ENCODE results near the gene SIRT5. TPM values are rescaled to one million over a fixed set of nuclear protein-coding genes. Genes with fewer than 3 reads are reported as not detected.

SIRT5 gene
- total RNA-seq, 6 donors from 2014 or later: 7.0 to 19.9 (median 11.0) TPM

DNA sequence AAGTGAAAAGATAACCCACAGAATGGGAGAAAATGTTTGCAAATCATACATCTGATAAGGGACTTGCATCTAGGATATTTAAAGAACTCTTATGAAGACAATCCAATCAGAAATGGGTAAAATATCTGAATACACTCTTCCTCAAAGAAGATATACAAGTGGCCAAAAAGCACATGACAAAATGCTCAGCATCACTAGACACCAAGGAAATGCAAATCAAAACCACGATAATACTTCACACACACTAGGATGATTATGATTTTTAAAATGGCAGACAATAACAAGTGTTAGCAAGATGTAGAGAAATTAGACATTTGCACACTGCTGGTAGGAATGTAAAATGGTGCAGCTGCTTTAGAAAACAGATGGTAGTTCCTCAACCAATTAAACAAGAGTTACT is 34.8 kb upstream of the SIRT5 start:
- ATAC-seq (ENCODE audit: low FRiP score in 2 of 2): no peak
- peaks cover 0 to 13% (median 5%) of the 10 kb centered on the region in 4 donors for H3K4me1 ChIP-seq
- TF ChIP-seq POLR2AphosphoS5 (IDR thresholded peaks at IDR 0.05): no peak
- H3K4me3 ChIP-seq: no peak overlapping the region
- no peak for DNase-seq
- no peaks in the 10 kb centered on the region for H3K36me3 ChIP-seq
- H3K9me3 ChIP-seq: no peaks in the 10 kb centered on the region
- no peaks in the 10 kb centered on the region for H3K27me3 ChIP-seq
- 86 to 91% methylated on average over 1 of the region's 1 CpG for WGBS, 2 donors
- no peak overlapping the region for H3K27ac ChIP-seq

DNA sequence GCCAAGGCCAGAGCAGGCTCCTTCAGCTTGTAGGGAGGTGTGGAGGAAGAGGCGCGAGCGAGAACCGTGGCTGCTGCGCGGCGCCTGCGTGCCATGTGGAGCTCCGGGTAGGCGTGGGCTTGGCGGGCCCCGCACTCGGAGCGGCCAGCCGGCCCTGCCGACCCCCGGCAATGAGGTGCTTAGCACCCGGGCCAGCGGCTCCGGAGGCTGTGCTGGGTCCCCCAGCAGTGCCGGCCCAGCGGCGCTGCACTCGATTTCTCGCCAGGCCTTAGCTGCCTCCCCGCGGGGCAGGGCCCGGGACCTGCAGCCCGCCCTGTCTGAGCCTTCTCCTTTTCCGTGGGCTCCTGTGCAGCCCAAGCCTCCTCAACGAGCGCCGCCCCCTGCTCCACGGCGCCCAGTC is 32.9 kb upstream of the SIRT5 start:
- Histone ChIP-seq H3K36me3 (no peaks in the 10 kb centered on the region), H3K27me3 (no peaks in the 10 kb centered on the region), H3K27ac (no peak overlapping the region), H3K4me3 (no peak overlapping the region), H3K9me3 (no peaks in the 10 kb centered on the region), H3K4me1 (peaks cover 0 to 12% (median 4%) of the 10 kb centered on the region in 4 donors)
- no peak for ATAC-seq (ENCODE audit: low FRiP score in 2 of 2)
- no peak for TF ChIP-seq POLR2A (IDR thresholded peaks at IDR 0.05)
- TF ChIP-seq POLR2AphosphoS5 (IDR thresholded peaks at IDR 0.05): no peak
- TF ChIP-seq EP300 (IDR thresholded peaks at IDR 0.05): no peak
- TF ChIP-seq, protein P1, sequence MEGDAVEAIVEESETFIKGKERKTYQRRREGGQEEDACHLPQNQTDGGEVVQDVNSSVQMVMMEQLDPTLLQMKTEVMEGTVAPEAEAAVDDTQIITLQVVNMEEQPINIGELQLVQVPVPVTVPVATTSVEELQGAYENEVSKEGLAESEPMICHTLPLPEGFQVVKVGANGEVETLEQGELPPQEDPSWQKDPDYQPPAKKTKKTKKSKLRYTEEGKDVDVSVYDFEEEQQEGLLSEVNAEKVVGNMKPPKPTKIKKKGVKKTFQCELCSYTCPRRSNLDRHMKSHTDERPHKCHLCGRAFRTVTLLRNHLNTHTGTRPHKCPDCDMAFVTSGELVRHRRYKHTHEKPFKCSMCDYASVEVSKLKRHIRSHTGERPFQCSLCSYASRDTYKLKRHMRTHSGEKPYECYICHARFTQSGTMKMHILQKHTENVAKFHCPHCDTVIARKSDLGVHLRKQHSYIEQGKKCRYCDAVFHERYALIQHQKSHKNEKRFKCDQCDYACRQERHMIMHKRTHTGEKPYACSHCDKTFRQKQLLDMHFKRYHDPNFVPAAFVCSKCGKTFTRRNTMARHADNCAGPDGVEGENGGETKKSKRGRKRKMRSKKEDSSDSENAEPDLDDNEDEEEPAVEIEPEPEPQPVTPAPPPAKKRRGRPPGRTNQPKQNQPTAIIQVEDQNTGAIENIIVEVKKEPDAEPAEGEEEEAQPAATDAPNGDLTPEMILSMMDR (IDR thresholded peaks at IDR 0.05): no peak
- DNase-seq: peak in 1 of 2 donors; percentile 80
- whole genome bisulfite sequencing, 2 donors: 94 to 95% methylated on average over 7 to 16 of the region's 35 CpGs

DNA sequence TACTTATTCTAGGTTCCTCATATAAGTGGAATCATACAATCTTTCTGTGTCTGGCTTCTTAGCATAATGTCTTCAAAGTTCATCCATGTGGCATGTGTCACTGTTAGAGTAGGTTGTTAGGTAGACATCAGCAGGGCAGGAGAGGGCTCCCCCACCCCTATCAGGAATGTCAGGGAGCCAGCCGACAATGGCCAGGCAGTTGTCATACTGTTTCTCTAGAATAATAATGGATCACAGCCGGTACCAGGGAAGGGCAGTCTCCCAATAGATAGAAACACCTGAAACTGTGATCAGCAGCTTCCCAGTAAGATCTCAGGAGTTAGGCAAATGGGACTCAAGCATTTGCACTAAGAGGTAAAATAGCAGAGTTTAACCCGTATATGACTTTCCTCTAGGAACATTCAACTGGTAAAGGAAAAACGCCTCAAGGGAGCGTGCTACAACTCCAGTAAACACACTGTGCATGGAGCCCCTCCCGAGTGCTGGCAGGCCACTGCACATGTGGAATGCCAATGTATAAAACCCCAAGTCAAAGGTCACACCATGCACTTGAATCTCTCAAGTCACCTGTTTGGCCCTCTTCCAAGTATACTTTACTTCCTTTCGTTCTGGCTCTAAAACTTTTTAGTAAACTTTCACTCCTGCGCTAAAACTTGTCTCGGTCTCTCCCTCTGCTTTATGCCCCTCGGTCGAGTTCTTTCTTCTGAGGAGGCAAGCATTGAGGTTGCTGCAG is 29.8 kb upstream of the SIRT5 start:
- TF ChIP-seq POLR2A (IDR thresholded peaks at IDR 0.05): no peak
- TF ChIP-seq, protein P1 (IDR thresholded peaks at IDR 0.05): no peak
- TF ChIP-seq POLR2AphosphoS5 (IDR thresholded peaks at IDR 0.05): no peak
- no peak for TF ChIP-seq EP300 (IDR thresholded peaks at IDR 0.05)
- Histone ChIP-seq H3K36me3 (no peaks in the 10 kb centered on the region), H3K27ac (no peak overlapping the region), H3K9me3 (no peaks in the 10 kb centered on the region), H3K4me1 (no peaks in the 10 kb centered on the region), H3K4me3 (no peak overlapping the region), H3K27me3 (no peaks in the 10 kb centered on the region)
- WGBS, 2 donors: 79 to 86% methylated on average over 11 of the region's 11 CpGs
- DNase-seq (no peak), ATAC-seq (ENCODE audit: low FRiP score in 2 of 2) (no peak)

DNA sequence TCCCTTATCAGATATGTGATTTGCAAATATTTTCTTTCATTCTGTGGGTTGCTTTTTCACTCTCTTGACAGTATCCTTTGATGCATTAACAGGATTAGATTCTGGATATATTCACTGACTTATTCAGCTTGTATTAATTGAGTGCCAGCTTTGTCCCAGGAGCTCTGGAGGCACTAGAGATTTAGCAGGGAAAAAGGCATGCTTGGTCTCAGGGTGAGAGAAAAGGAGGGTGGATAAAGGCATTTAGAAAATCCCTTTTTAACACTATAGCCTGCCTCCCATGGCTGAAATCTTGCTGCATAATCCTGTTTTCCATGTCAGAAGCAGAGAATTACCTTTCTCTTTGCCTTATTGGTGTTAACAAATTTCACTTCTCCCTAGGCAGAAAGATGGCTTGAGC is 28.5 kb upstream of the SIRT5 start:
- Histone ChIP-seq H3K27me3 (no peaks in the 10 kb centered on the region), H3K4me3 (no peak overlapping the region), H3K27ac (no peak overlapping the region), H3K36me3 (no peaks in the 10 kb centered on the region), H3K4me1 (no peaks in the 10 kb centered on the region), H3K9me3 (no peaks in the 10 kb centered on the region)
- ATAC-seq (ENCODE audit: low FRiP score in 2 of 2) (no peak), DNase-seq (no peak)
- no peak for TF ChIP-seq POLR2A (IDR thresholded peaks at IDR 0.05)
- no peak for TF ChIP-seq EP300 (IDR thresholded peaks at IDR 0.05)
- TF ChIP-seq, protein P1 (IDR thresholded peaks at IDR 0.05): no peak
- no peak for TF ChIP-seq POLR2AphosphoS5 (IDR thresholded peaks at IDR 0.05)

DNA sequence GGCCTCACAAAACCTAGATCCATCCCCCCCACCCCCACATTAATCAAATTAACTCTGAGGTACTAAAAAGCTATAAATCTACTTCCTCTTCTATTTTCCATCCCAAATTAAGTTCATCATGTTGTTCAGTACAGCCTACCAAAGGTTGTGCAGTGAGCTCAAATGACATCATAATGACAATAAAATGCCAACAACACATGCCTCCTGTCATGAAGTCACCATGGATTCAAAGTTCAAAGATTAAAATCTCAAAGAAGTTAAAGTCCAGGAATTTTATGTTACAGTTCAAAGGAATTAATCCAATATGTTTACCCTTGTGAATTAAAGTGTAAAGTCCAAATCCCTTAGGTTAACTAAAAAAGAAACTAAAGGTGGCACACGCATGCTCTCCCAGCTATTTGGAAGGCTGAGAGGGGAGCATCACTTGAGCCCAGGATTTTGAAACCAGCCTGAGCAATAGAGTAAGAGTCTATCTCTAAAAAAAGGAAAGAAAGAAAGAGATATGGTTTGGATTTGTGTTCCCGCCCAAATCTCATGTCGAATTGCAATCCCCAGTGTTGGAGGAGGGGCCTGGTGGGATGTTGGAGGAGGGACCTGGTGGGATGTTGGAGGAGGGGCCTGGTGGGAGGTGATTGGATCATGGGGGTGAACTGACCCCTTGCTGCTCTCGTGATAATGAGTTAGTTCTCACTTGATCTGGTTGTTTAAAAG is 25.7 kb upstream of the SIRT5 start:
- WGBS, 2 donors: 78 to 83% methylated on average over 4 of the region's 4 CpGs
- no peak overlapping the region for H3K27ac ChIP-seq
- H3K27me3 ChIP-seq: no peaks in the 10 kb centered on the region
- no peak for TF ChIP-seq EP300 (IDR thresholded peaks at IDR 0.05)
- TF ChIP-seq, protein P1 (IDR thresholded peaks at IDR 0.05): no peak
- no peak for TF ChIP-seq POLR2AphosphoS5 (IDR thresholded peaks at IDR 0.05)
- no peak for TF ChIP-seq POLR2A (IDR thresholded peaks at IDR 0.05)
- H3K36me3 ChIP-seq: no peaks in the 10 kb centered on the region
- no peak overlapping the region for H3K4me3 ChIP-seq
- ATAC-seq (ENCODE audit: low FRiP score in 2 of 2): no peak
- no peaks in the 10 kb centered on the region for H3K9me3 ChIP-seq
- no peaks in the 10 kb centered on the region for H3K4me1 ChIP-seq
- no peak for DNase-seq

All from upper lobe of left lung (tissue), 6 donors.